NT2/D1 (cell line): ENCODE results near the gene F8A3.

Experiments
- SUZ12 ChIP-seq: IDR thresholded peaks from 2 replicates; pipeline ENCODE4 v1.6.1; 2011; ENCODE audit not compliant: insufficient read length, insufficient read depth; ENCODE audit errors: extremely low read depth
- YY1 ChIP-seq: IDR thresholded peaks from 2 replicates; pipeline ENCODE4 v1.6.1; 2011; ENCODE audit not compliant: insufficient read length, insufficient read depth
- ZNF274 ChIP-seq: IDR thresholded peaks from 2 replicates; pipeline ENCODE4 v1.6.1; 2011; ENCODE audit warnings: mild to moderate bottlenecking, low read depth, low read length

DNA sequence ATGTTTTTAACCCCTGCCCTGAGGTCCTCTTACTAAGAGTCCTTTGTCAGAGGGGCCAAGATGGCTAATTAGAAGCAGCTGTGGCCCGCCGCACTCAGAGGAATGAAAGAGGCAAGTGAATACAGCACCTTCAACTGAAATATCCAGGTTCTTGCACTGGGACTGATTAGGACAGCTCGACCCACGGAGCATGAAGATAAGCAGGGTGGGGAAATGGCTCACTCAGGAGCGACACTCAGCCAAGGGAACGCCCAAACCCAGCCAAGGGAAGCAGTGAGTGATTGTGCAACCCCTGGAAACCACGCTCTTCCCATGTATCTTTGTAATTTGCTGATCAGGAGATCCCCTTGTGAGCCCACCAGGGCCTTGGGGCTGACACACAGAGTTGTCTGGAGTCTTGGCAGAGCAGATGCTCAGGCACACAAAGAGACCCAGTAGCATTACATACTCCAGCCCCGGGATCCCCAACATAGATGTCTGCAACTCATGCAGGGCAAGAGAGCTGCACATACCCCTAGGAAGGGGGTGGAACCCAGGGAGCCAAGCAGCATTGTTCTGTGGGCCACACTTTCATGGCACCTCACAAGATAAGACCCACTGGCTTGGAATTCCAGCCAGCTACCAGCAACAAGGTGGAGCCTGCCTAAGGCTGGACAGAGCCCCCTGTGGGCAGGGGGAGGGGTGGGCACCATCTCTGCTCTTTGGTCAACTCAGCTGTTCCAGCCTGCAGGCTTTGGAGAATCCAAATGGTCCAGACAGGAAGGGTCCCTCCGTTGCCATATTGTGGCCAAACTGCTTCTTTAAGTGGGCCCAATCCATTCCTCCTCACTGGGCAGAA is 23.3 kb downstream of the F8A3 start:
- TF ChIP-seq ZNF274 (no peak), YY1 (no peak), SUZ12 (no peak)
